ENCODE results near the gene ERGIC3.

ERGIC3 gene

DNA sequence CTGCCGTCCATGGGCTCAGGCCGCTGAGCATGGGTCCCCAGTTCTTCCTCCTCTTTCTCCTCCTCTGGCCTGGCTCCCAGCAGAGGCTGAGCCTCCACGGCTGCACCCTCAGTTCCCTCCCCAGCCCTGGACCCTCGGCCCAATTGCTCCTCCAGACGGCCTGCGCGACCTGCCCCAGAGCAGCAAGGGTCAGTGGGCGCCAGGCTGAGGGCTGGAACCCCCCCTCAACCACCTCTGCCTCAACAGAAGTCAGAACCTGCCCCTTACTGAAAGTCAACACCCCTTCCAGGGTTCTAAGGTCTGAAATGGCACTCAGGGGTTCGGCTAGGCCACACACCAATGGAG, 57.9 kb downstream of the ERGIC3 start:
- DNase-seq, result no peak

DNA sequence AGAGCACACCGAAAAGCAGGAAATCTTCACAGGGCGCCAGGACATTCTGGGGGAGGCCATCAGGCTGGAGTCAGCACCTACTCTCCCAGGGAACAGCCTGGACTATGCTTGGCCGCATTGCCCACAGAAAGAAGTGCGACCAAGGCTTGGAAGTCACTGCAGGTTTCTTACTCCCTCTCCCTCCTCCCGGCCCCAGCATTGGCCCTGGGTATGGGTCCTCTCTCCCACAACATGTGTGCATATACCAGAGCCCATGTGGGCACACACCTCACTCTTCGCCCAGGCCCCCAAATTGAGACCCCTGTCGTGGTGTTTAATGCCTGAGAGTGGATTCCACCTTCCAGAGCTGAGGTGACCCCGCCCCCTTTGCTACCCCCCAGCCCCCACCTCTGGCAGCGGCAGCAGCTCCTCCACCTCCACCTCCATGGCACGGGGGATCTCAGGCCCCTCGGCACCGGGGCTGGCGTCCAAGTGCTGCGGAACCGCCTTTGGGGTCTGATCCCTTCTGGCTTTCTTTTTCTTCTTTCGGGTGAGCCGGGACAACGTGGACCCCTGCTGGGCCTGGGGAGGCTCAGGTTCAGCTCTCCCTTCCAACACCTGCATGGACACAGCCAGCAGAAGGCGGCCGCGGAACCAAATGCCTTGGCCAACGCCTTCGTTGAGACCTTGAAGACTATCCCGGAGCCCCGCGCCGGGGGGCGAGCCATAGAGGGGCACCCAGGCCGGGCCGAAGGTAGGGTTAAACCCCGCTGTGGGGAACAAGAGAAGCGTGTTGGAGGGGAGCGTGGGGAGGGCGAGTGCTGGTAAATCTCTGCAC, 58.5 kb downstream of the ERGIC3 start:
- no peak for DNase-seq

GRCh38 chr20:35600993-35601973, 59.4 kb downstream of the ERGIC3 start:
- DNase-seq, result peak; percentile 55 to 86 (median 69)

GRCh38 chr20:35601990-35602389, 60.1 kb downstream of the ERGIC3 start:
- no peak for DNase-seq

DNA sequence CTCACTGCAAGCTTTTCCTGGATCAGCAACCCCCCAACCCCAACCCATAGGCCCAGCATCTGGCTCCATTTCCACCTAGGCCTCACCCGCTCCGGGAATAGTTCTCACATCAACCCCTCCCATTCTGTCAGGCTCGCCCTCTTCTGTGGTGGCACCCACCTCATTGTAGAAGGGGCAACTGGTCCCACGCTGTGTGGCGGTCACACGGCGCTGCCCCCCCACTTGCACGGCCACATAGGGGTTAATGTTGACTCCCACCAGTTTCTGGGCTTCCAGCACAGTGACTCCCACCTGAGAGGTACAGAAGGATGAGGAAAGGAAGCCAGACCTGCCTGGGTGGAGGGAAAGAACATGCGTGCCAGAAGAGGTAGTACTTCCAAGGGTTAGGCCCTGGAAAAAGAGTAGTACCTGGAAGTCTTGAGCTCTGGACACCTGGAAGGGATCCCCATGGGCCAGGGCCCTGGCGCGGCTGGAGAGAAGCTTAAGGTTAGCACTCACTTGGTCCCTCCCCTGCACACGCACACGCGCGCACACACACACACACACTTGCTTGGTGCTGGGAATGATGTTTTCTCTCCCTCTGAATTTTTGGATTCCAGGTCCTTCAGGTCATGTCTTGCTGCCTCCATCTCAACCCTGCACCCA, 61.1 kb downstream of the ERGIC3 start:
- no peak for DNase-seq

DNA sequence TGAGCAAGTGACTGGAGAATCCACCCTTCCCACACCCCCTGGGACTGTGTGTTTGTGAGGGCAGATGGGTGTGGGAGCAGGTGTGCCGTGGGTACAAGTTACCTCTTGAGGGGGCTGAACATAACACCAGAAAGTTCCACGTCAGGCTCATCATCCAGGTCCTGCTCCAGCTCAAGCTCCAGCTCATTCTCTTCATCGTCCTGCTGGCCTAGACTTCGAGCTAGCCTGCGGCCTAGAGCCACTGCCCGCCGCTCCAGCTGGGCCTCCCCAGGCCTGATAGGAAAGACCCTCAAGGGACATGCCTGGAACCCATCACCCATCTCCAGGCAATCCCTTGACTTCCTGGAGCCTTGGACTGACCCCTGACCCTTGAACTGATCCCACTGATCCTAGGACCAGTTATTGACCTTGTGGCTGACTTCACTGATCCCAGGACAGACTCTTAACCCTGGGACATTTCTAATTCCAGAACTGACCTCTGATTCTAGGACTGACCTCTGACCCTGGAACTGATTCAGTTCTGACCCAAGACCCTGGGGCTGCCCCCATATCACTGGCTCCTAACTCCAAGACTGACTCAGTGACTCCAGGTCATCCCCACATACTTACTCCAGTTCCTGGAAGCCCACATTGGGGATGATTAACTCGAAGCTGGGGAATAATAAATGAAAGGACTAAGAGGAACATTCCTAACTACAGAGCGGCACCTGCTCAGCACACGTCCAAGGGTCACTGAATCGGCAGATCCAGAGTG, 62.0 kb downstream of the ERGIC3 start:
- no peak for DNase-seq

DNA sequence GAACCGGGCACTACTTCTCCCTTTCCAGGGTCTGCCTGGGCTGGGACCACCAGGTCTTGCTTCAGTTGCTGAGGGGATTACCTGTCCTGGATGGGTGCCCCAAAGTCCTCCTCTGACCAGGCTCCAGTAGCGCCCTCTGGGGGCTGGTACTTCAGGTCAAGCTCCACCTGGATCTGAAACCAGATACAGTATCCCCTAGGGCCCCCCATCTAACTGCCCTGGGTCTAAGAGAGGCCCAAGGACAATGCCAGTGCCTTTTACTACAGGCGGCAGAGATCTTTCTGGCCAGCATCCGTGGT, 62.5 kb downstream of the ERGIC3 start:
- no peak for DNase-seq

GRCh38 chr20:35606127-35606526, 64.2 kb downstream of the ERGIC3 start:
- no peak for DNase-seq

Measured in T-helper 2 cell (primary cell).